Chondrocyte (in vitro differentiated cells): Measurements from ENCODE around the gene KDM4B. TPM values are rescaled to one million over a fixed set of nuclear protein-coding genes. Genes with fewer than 3 reads are reported as not detected.

Source experiments
- DNase-seq: peaks from one replicate; pipeline ENCODE4 v3.0.0; 2021; ENCODE audit warnings: mixed read lengths, low spot score
- H3K27ac Mint-ChIP-seq: one replicate; pipeline ENCODE4 v1.8.0; 2021; ENCODE audit warnings: mild to moderate bottlenecking, moderate library complexity, mixed read lengths; ENCODE audit not compliant: unreplicated experiment
- H3K27me3 Mint-ChIP-seq: 2 replicates; pipeline ENCODE4 v1.8.0; 2021; ENCODE audit warnings: low read depth, mixed read lengths
- H3K36me3 Mint-ChIP-seq: 2 replicates; pipeline ENCODE4 v1.8.0; 2021; ENCODE audit warnings: low read depth, mixed read lengths
- H3K4me1 Mint-ChIP-seq: 2 replicates; pipeline ENCODE4 v1.8.0; 2021; ENCODE audit warnings: low read depth, mild to moderate bottlenecking, mixed read lengths
- H3K4me3 Mint-ChIP-seq: one replicate; pipeline ENCODE4 v1.8.0; 2021; ENCODE audit warnings: mild to moderate bottlenecking, moderate library complexity, mixed read lengths; ENCODE audit not compliant: unreplicated experiment
- H3K9me3 Mint-ChIP-seq: 2 replicates; pipeline ENCODE4 v1.8.0; 2021; ENCODE audit warnings: low read depth, mixed read lengths
- CTCF ChIP-seq: fragments of 200-600 bp; sonication (generic); IDR thresholded peaks from 2 replicates; pipeline ENCODE4 v1.5.0; 2021; ENCODE audit warnings: antibody characterized with exemption, mild to moderate bottlenecking, moderate library complexity
- total RNA-seq: library from RNA; stranded (reverse); gene quantifications from 3 replicates; pipeline ENCODE4 v1.2.1, GENCODE V29; 2021

Gene KDM4B
- total RNA-seq, 1 donor from 2014 or later: 52.2 TPM

GRCh38 chr19:5152013-5152763 lies 183.3 kb downstream of the KDM4B start:
- H3K4me1 Mint-ChIP-seq: peaks cover 3% of the 10 kb centered on the region
- no peak for TF ChIP-seq CTCF
- peaks cover 5% of the 10 kb centered on the region for H3K36me3 Mint-ChIP-seq
- no peak for DNase-seq
- no peak overlapping the region for H3K27ac Mint-ChIP-seq
- H3K9me3 Mint-ChIP-seq: no peaks in the 10 kb centered on the region
- H3K4me3 Mint-ChIP-seq: no peak overlapping the region
- H3K27me3 Mint-ChIP-seq: no peaks in the 10 kb centered on the region

- no peaks in the 10 kb centered on the region for H3K27me3 Mint-ChIP-seq
- no peak overlapping the region for H3K4me3 Mint-ChIP-seq
- no peak for TF ChIP-seq CTCF
- peaks cover 4% of the 10 kb centered on the region for H3K36me3 Mint-ChIP-seq
- no peak overlapping the region for H3K27ac Mint-ChIP-seq
- DNase-seq: no peak
- no peaks in the 10 kb centered on the region for H3K9me3 Mint-ChIP-seq
- peaks cover 3% of the 10 kb centered on the region for H3K4me1 Mint-ChIP-seq
Measured at GRCh38 chr19:5152767-5153532, 184.0 kb downstream of the KDM4B start.

GRCh38 chr19:5153601-5154128 lies 184.8 kb downstream of the KDM4B start:
- H3K4me1 Mint-ChIP-seq: peaks cover 3% of the 10 kb centered on the region
- no peak for TF ChIP-seq CTCF
- no peak for DNase-seq
- H3K27me3 Mint-ChIP-seq: no peaks in the 10 kb centered on the region
- peaks cover 4% of the 10 kb centered on the region for H3K9me3 Mint-ChIP-seq
- H3K36me3 Mint-ChIP-seq: peaks cover 2% of the 10 kb centered on the region
- no peak overlapping the region for H3K27ac Mint-ChIP-seq
- no peak overlapping the region for H3K4me3 Mint-ChIP-seq

- no peak overlapping the region for H3K27ac Mint-ChIP-seq
- peaks cover 8% of the 10 kb centered on the region for H3K9me3 Mint-ChIP-seq
- peaks cover 3% of the 10 kb centered on the region for H3K4me1 Mint-ChIP-seq
- H3K4me3 Mint-ChIP-seq: no peak overlapping the region
- peak; percentile 66 for DNase-seq
- no peaks in the 10 kb centered on the region for H3K27me3 Mint-ChIP-seq
- peaks cover 2% of the 10 kb centered on the region for H3K36me3 Mint-ChIP-seq
- peak; percentile 75 for TF ChIP-seq CTCF
Measured at GRCh38 chr19:5154129-5154798, 185.4 kb downstream of the KDM4B start.
